Measurements from ENCODE around the gene SUSD1. TPM values are rescaled to one million over a fixed set of nuclear protein-coding genes. Genes with fewer than 3 reads are reported as not detected.

The SUSD1 gene
- total and polyA plus RNA-seq, 2 of the 13 experiments (the other 11 are each of a cell fraction or from before 2014, with no cell fraction given): 25.9 to 32.3 TPM

GRCh38 chr9:112097712-112098688, 77.1 kb downstream of the SUSD1 start:
- no peak overlapping the region for H2AFZ ChIP-seq (ENCODE audit: low read length)
- H3K4me1 ChIP-seq (ENCODE audit: insufficient read depth, low read length): no peaks in the 10 kb centered on the region
- CTCF ChIA-PET (ENCODE audit: low intra/inter-chr PET ratio, low total read pairs): interaction anchor here (1.7 to 1.9 kb wide), 2 partner anchors 236 to 263 kb away, joined by 4 to 12 read pairs; partner anchors contain the start of gene PTBP3
- BruUV-seq (replicated peaks): no TSS peak
- in situ Hi-C loops (cut with HindIII; ENCODE audit: extremely low pct_ligation_motif_present, low pct_unique_long_range_greater_than_20kb) (loop anchor here (25.0 kb wide), 1 partner anchor 614 kb away; the partner anchor contains the start of gene INIP), intact Hi-C loops (cut with micrococcal nuclease; ENCODE audit: unreplicated experiment) (loop anchor here (1.0 kb wide), 1 partner anchor 263 kb away; no protein-coding TSS in a partner anchor)
- H3K9ac ChIP-seq (ENCODE audit: insufficient read depth, low read depth, low read length): no peak overlapping the region
- no peak overlapping the region for H3K27ac ChIP-seq (ENCODE audit: extremely low read length, insufficient read depth, low read length)
- no peak overlapping the region for H3K4me3 ChIP-seq (replicated peaks in 1 of 3; ENCODE audit: insufficient read depth in 1 of 3, low read depth in 2 of 3, low read length in 3 of 3)
- POLR2A ChIA-PET: no interaction called here
- H3K4me2 ChIP-seq (ENCODE audit: low read depth, low read length): no peak overlapping the region
- ATAC-seq (peak; percentile 81), FAIRE-seq (peak; percentile 39), DNase-seq (ENCODE audit: low spot score) (peak; percentile 33)
- no peaks in the 10 kb centered on the region for H3K9me3 ChIP-seq (ENCODE audit: low read length)
- H3K36me3 ChIP-seq (replicated peaks in 1 of 2; ENCODE audit: control insufficient read depth in 1 of 2, insufficient read depth in 2 of 2, low read length in 2 of 2): peaks cover 10 to 30% of the 10 kb centered on the region in 2 experiments; a peak in 4 of 5 replicates
- H3K27me3 ChIP-seq (ENCODE audit: control insufficient read depth in 1 of 2, insufficient read depth in 2 of 2, low read length in 2 of 2): no peaks in the 10 kb centered on the region
- WGBS (ENCODE audit: low lambda C conversion rate): 89% methylated on average over 15 of the region's 15 CpGs
- no peaks in the 10 kb centered on the region for H3K79me2 ChIP-seq (ENCODE audit: insufficient read depth, low read length)
- H4K20me1 ChIP-seq (ENCODE audit: insufficient read depth, low read length): no peaks in the 10 kb centered on the region
- TF ChIP-seq ARHGAP35 (CRISPR knock-in tag; IDR thresholded peaks at IDR 0.05; ENCODE audit: borderline replicate concordance) (no peak), ZBTB49 (CRISPR knock-in tag; IDR thresholded peaks at IDR 0.05; ENCODE audit: borderline replicate concordance) (no peak), ZNF235 (CRISPR knock-in tag; IDR thresholded peaks at IDR 0.05; ENCODE audit: borderline replicate concordance) (no peak), SYNCRIP (IDR thresholded peaks at IDR 0.05; ENCODE audit: insufficient read depth, low read depth, low read length) (no peak), GLI4 (CRISPR knock-in tag; IDR thresholded peaks at IDR 0.05; ENCODE audit: borderline replicate concordance) (no peak), ZBTB7B (CRISPR knock-in tag; IDR thresholded peaks at IDR 0.05) (no peak), FOXO1 (CRISPR knock-in tag; IDR thresholded peaks at IDR 0.05) (no peak), SIN3B (IDR thresholded peaks at IDR 0.05; ENCODE audit: low read length) (no peak), ZNF570 (CRISPR knock-in tag; IDR thresholded peaks at IDR 0.05; ENCODE audit: borderline replicate concordance) (no peak), STAG1 (CRISPR knock-in tag; IDR thresholded peaks at IDR 0.05) (peak; percentile 81), ZNF24 (IDR thresholded peaks at IDR 0.05) (no peak), SMC3 (IDR thresholded peaks at IDR 0.05; ENCODE audit: low read length) (peak; percentile 85), MED13 (CRISPR knock-in tag; IDR thresholded peaks at IDR 0.05) (no peak), TFAP4 (IDR thresholded peaks at IDR 0.05; ENCODE audit: borderline replicate concordance, low read depth) (peak; percentile 37; the same call in 1 of the 2 replicates), KLF6 (CRISPR knock-in tag; IDR thresholded peaks at IDR 0.05) (no peak), ZNF367 (CRISPR knock-in tag; IDR thresholded peaks at IDR 0.05; ENCODE audit: borderline replicate concordance) (no peak), ZNF615 (CRISPR knock-in tag; IDR thresholded peaks at IDR 0.05; ENCODE audit: borderline replicate concordance) (no peak), ZNF234 (CRISPR knock-in tag; conservative IDR thresholded peaks at IDR 0.05) (no peak), RAD21 (CRISPR knock-in tag; IDR thresholded peaks at IDR 0.05) (peak; percentile 68)
- TF ChIP-seq, protein P1, sequence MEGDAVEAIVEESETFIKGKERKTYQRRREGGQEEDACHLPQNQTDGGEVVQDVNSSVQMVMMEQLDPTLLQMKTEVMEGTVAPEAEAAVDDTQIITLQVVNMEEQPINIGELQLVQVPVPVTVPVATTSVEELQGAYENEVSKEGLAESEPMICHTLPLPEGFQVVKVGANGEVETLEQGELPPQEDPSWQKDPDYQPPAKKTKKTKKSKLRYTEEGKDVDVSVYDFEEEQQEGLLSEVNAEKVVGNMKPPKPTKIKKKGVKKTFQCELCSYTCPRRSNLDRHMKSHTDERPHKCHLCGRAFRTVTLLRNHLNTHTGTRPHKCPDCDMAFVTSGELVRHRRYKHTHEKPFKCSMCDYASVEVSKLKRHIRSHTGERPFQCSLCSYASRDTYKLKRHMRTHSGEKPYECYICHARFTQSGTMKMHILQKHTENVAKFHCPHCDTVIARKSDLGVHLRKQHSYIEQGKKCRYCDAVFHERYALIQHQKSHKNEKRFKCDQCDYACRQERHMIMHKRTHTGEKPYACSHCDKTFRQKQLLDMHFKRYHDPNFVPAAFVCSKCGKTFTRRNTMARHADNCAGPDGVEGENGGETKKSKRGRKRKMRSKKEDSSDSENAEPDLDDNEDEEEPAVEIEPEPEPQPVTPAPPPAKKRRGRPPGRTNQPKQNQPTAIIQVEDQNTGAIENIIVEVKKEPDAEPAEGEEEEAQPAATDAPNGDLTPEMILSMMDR (CRISPR knock-in tag; IDR thresholded peaks at IDR 0.05): peak; percentile 76

Data from HepG2 (cell line).